Measurements from ENCODE around the gene TRIM23. TPM values are rescaled to one million over a fixed set of nuclear protein-coding genes. Genes with fewer than 3 reads are reported as not detected.
A peak's percentile ranks its signal among the peaks of the same experiment; 100 is the strongest.

The TRIM23 gene
- total and polyA plus RNA-seq, 2 experiments from 2014 or later = 14.9 to 18.7 TPM

GRCh38 chr5:65651144-65651543 is 27.0 kb upstream of the TRIM23 start:
- H3K27me3 ChIP-seq = no peaks in the 10 kb centered on the region
- H3K27ac ChIP-seq = no peak overlapping the region
- H3K9me3 ChIP-seq (ENCODE audit: low read depth) = no peaks in the 10 kb centered on the region
- no peak overlapping the region for H3K4me3 ChIP-seq
- no peaks in the 10 kb centered on the region for H3K4me1 ChIP-seq (ENCODE audit: low read depth)
- no peak for DNase-seq (ENCODE audit: low read depth in 1 of 2, low spot score in 1 of 2)
- H3K36me3 ChIP-seq = peaks cover 17% of the 10 kb centered on the region
- TF ChIP-seq CTCF (IDR thresholded peaks at IDR 0.05; ENCODE audit: low read depth, low read length) = no peak

GRCh38 chr5:65647941-65648340 is 23.8 kb upstream of the TRIM23 start:
- no peaks in the 10 kb centered on the region for H3K4me1 ChIP-seq (ENCODE audit: low read depth)
- H3K27me3 ChIP-seq = no peaks in the 10 kb centered on the region
- no peak for DNase-seq (ENCODE audit: low read depth in 1 of 2, low spot score in 1 of 2)
- no peak overlapping the region for H3K27ac ChIP-seq
- H3K9me3 ChIP-seq (ENCODE audit: low read depth) = no peaks in the 10 kb centered on the region
- peaks cover 11% of the 10 kb centered on the region for H3K36me3 ChIP-seq
- no peak for TF ChIP-seq CTCF (IDR thresholded peaks at IDR 0.05; ENCODE audit: low read depth, low read length)
- no peak overlapping the region for H3K4me3 ChIP-seq

- Histone ChIP-seq H3K27me3 (no peaks in the 10 kb centered on the region), H3K9me3 (ENCODE audit: low read depth) (no peaks in the 10 kb centered on the region), H3K27ac (no peak overlapping the region), H3K4me3 (no peak overlapping the region), H3K36me3 (peaks cover 11% of the 10 kb centered on the region), H3K4me1 (ENCODE audit: low read depth) (no peaks in the 10 kb centered on the region)
- TF ChIP-seq CTCF (IDR thresholded peaks at IDR 0.05; ENCODE audit: low read depth, low read length) = no peak
- DNase-seq (ENCODE audit: low read depth in 1 of 2, low spot score in 1 of 2) = no peak
Observed at GRCh38 chr5:65646938-65647337, 22.8 kb upstream of the TRIM23 start.

- H3K27ac ChIP-seq = no peak overlapping the region
- no peak overlapping the region for H3K4me3 ChIP-seq
- no peaks in the 10 kb centered on the region for H3K27me3 ChIP-seq
- no peaks in the 10 kb centered on the region for H3K9me3 ChIP-seq (ENCODE audit: low read depth)
- no peak for TF ChIP-seq CTCF (IDR thresholded peaks at IDR 0.05; ENCODE audit: low read depth, low read length)
- H3K4me1 ChIP-seq (ENCODE audit: low read depth) = no peaks in the 10 kb centered on the region
- H3K36me3 ChIP-seq = peaks cover 13% of the 10 kb centered on the region
- no peak for DNase-seq (ENCODE audit: low read depth in 1 of 2, low spot score in 1 of 2)
Observed at GRCh38 chr5:65640240-65640639, 16.1 kb upstream of the TRIM23 start.

GRCh38 chr5:65630981-65631380 is 6.8 kb upstream of the TRIM23 start:
- Histone ChIP-seq H3K9me3 (ENCODE audit: low read depth) (no peaks in the 10 kb centered on the region), H3K36me3 (peaks cover 8% of the 10 kb centered on the region), H3K27me3 (no peaks in the 10 kb centered on the region), H3K4me3 (no peak overlapping the region), H3K27ac (no peak overlapping the region), H3K4me1 (ENCODE audit: low read depth) (peaks cover under 1% of the 10 kb centered on the region)
- no peak for TF ChIP-seq CTCF (IDR thresholded peaks at IDR 0.05; ENCODE audit: low read depth, low read length)
- DNase-seq (ENCODE audit: low read depth in 1 of 2, low spot score in 1 of 2) = no peak

- Histone ChIP-seq H3K9me3 (ENCODE audit: low read depth) (no peaks in the 10 kb centered on the region), H3K27ac (no peak overlapping the region), H3K4me1 (ENCODE audit: low read depth) (peaks cover 14% of the 10 kb centered on the region), H3K27me3 (no peaks in the 10 kb centered on the region), H3K36me3 (peaks cover 5% of the 10 kb centered on the region), H3K4me3 (peak overlapping the region; percentile 85)
- DNase-seq (ENCODE audit: low read depth in 1 of 2, low spot score in 1 of 2) = no peak
- TF ChIP-seq CTCF (IDR thresholded peaks at IDR 0.05; ENCODE audit: low read depth, low read length) = no peak
Observed at GRCh38 chr5:65625743-65626142, 1.6 kb upstream of the TRIM23 start.

All from cardiac muscle cell (in vitro differentiated cells and primary cell).